CD4-positive, alpha-beta T cell (primary cell): Measurements from ENCODE around the gene HIRA. TPM values are rescaled to one million over a fixed set of nuclear protein-coding genes. Genes with fewer than 3 reads are reported as not detected.
"Not testable (repeated sequence)": the region's sequence is repeated elsewhere in the genome, so short reads cannot be mapped to it uniquely, and the experiment has no call there.

Source experiments
- ATAC-seq: fragments of 200-7000 bp; cut with Tn5 transposase; one replicate; pipeline ENCODE4 v1.10.0; 2022; ENCODE audit warnings: mild to moderate bottlenecking; ENCODE audit not compliant: poor library complexity
- CTCF ChIA-PET: fragments of 350-600 bp; sonication (Branson Sonifier 250); formaldehyde crosslinking; loops from one replicate; lab custom pipeline; 2021; ENCODE audit warnings: antibody characterized with exemption, inconsistent platforms; lab: Charles Lee
- POLR2A ChIA-PET: fragments of 350-600 bp; sonication (Branson Sonifier 250); formaldehyde crosslinking; loops from one replicate; lab custom pipeline; 2021; ENCODE audit warnings: antibody characterized with exemption, inconsistent platforms; lab: Charles Lee
- DNase-seq, 14 experiments: peaks; one replicate each; pipeline ENCODE4 v3.0.0-alpha.2; 2013 to 2020; ENCODE audit warnings: mixed read lengths in 2 of 14
- H3K27ac ChIP-seq, 2 donors: one replicate each; pipeline versions ENCODE4 v1.5.1 to v1.7.0; 2013; ENCODE audit warnings: low read length in 2 of 2, low read depth in 1 of 2, mild to moderate bottlenecking in 1 of 2
- H3K27me3 ChIP-seq, 2 experiments: 1 replicate in 1 of 2; 2 replicates in 1 of 2; pipeline versions ENCODE4 v1.6.1 to v1.7.0; 2013; ENCODE audit warnings: low read length in 2 of 2, control low read depth in 1 of 2, mild to moderate bottlenecking in 1 of 2, moderate library complexity in 1 of 2; ENCODE audit not compliant: insufficient read depth in 2 of 2, control insufficient read depth in 1 of 2
- H3K36me3 ChIP-seq: one replicate; pipeline ENCODE4 v1.6.1; 2013; ENCODE audit warnings: low read length, control low read depth; ENCODE audit not compliant: insufficient read depth
- H3K4me1 ChIP-seq: one replicate; pipeline ENCODE4 v1.6.1; 2013; ENCODE audit warnings: low read length, control low read depth; ENCODE audit not compliant: insufficient read depth
- H3K4me3 ChIP-seq: one replicate; pipeline ENCODE4 v1.5.1; 2013; ENCODE audit warnings: mild to moderate bottlenecking, low read length, moderate library complexity
- H3K9me3 ChIP-seq, 2 experiments: 1 replicate in 1 of 2; 2 replicates in 1 of 2; pipeline versions ENCODE4 v1.6.1 to v1.7.0; 2013; ENCODE audit warnings: low read length in 2 of 2, mild to moderate bottlenecking in 2 of 2, control low read depth in 1 of 2, moderate library complexity in 1 of 2; ENCODE audit not compliant: control insufficient read depth in 1 of 2, insufficient read depth in 1 of 2
- H3K27ac Mint-ChIP-seq: one replicate; pipeline ENCODE4 v1.8.0; 2020; ENCODE audit warnings: mixed read lengths
- H3K27me3 Mint-ChIP-seq: one replicate; pipeline ENCODE4 v1.8.0; 2021; ENCODE audit warnings: mixed read lengths
- H3K36me3 Mint-ChIP-seq: one replicate; pipeline ENCODE4 v1.8.0; 2021; ENCODE audit warnings: low read depth, mixed read lengths
- H3K4me1 Mint-ChIP-seq: one replicate; pipeline ENCODE4 v1.8.0; 2021; ENCODE audit warnings: low read depth, mixed read lengths
- H3K4me3 Mint-ChIP-seq: one replicate; pipeline ENCODE4 v1.8.0; 2020; ENCODE audit warnings: mild to moderate bottlenecking, mixed read lengths
- H3K9me3 Mint-ChIP-seq: one replicate; pipeline ENCODE4 v1.8.0; 2020; ENCODE audit warnings: mixed read lengths
- intact Hi-C, 2 experiments: fragments of 100-400 bp; cut with DNase I in 1 of 2; cut with micrococcal nuclease in 1 of 2; formaldehyde crosslinking; loops; one replicate each; pipeline versions ENCODE4 v1.15.1 to v1.9.0; 2023 to 2025; cut with DNase I, micrococcal nuclease
- total RNA-seq, 174 experiments: library from RNA in 2 of 174; stranded (reverse) in 2 of 174; gene quantifications; one replicate each; pipeline ENCODE4 v1.2.3 and lab custom pipeline; 2021 to 2026
- TF ChIP-seq, protein P1 (sequence below): fragments of 200-600 bp; IDR thresholded peaks from one replicate; pipeline ENCODE4 v1.8.0; 2022; ENCODE audit warnings: antibody characterized with exemption, mild to moderate bottlenecking

Gene HIRA
- total RNA-seq, 2 experiments from 2014 or later: 15.2 to 15.5 TPM

DNA sequence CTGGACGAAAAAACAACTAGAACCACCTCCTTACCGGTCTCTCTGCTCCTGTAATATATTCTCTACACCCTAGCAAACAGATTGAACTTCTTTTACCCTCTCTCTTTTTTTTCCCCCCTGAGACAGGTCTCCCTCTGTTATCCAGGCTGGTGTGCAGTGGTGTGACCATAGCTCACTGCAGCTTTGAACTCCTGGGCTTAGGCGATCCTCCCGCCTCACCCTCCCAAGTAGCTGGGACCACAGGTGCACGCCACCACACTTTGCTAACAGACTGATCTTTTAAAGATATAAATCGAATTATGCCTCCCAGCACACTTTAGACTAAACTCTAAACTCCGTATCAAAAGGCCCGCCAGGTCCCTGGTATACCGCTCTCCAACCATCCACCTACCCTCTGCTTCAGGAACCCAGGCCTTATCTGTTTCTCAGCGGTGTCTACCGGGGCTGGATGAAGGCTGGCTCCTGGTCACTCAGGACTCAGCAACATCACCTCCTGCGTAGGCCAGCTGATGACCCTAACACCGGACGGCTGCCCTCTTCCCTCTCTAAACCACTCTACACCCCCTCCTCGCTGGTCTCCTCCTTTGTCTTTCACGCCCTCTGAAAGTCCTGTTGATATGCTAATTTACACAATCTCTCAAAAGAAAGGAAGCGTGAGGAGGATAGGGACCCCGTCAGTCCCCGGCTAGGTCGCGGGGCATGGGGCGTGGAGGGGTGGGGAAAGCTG lies 15.2 kb upstream of the HIRA start:
- H3K4me3 Mint-ChIP-seq: peak overlapping the region; percentile 93
- Histone ChIP-seq H3K9me3 (no peaks in the 10 kb centered on the region), H3K4me1 (peaks cover 38% of the 10 kb centered on the region), H3K27me3 (no peaks in the 10 kb centered on the region), H3K4me3 (peak overlapping the region; percentile 88), H3K27ac (peak overlapping the region; percentile 67 to 85), H3K36me3 (peaks cover 38% of the 10 kb centered on the region)
- peaks cover 64% of the 10 kb centered on the region for H3K36me3 Mint-ChIP-seq
- H3K27me3 Mint-ChIP-seq: no peaks in the 10 kb centered on the region
- POLR2A ChIA-PET: interaction anchor here (0.6 to 8.2 kb wide), 10 partner anchors 9 to 325 kb away, joined by 3 to 94 read pairs (median 6); partner anchors contain the start of genes CDC45, DGCR2, ESS2 and HIRA
- H3K27ac Mint-ChIP-seq: peak overlapping the region; percentile 91
- H3K9me3 Mint-ChIP-seq: no peaks in the 10 kb centered on the region
- CTCF ChIA-PET: interaction anchor here (1.1 to 1.6 kb wide), 3 partner anchors 13 to 267 kb away, joined by 3 to 5 read pairs (median 3); no protein-coding TSS in a partner anchor
- TF ChIP-seq, protein P1, sequence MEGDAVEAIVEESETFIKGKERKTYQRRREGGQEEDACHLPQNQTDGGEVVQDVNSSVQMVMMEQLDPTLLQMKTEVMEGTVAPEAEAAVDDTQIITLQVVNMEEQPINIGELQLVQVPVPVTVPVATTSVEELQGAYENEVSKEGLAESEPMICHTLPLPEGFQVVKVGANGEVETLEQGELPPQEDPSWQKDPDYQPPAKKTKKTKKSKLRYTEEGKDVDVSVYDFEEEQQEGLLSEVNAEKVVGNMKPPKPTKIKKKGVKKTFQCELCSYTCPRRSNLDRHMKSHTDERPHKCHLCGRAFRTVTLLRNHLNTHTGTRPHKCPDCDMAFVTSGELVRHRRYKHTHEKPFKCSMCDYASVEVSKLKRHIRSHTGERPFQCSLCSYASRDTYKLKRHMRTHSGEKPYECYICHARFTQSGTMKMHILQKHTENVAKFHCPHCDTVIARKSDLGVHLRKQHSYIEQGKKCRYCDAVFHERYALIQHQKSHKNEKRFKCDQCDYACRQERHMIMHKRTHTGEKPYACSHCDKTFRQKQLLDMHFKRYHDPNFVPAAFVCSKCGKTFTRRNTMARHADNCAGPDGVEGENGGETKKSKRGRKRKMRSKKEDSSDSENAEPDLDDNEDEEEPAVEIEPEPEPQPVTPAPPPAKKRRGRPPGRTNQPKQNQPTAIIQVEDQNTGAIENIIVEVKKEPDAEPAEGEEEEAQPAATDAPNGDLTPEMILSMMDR: no peak
- H3K4me1 Mint-ChIP-seq: peaks cover 52% of the 10 kb centered on the region
- ATAC-seq (peak; percentile 27), DNase-seq (no peak)
- intact Hi-C loops: loop anchor here (1.0 to 10.0 kb wide), 6 partner anchors 13 to 342 kb away; partner anchors contain the start of genes CDC45 (in 2 of the 2), UFD1 (in 2 of the 2), ESS2 (in 1 of the 2) and MRPL40 (in 1 of the 2)

DNA sequence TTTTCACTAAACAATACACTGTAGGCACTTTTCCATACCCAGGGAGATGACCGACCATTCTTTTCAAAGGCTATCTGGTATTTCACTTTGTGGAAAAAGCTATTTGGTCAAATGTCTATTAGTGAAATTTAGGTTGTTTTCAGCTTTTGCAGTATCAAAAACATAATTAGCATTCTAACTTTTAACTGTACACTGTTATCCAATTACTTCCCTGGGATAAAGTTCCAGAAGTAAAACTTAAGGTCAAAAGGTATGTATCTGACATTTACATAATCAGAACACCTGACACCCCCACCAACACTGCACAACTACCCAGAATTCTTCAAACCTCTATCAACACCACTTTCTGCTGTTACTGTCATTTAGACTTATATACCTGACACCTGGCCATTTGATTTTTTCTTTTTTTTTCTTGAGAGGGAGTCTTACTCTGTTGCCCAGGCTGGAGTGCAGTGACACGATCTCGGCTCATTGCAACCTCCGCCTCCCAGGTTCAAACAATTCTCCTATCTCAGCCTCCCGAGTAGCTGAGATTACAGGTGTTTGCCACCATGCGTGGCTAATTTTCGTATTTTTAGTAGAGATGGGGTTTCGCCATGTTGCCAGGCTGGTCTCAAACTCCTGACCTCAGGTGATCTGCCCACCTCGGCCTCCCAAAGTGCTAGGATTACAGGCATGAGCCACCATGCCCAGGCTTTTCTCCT lies 13.9 kb upstream of the HIRA start:
- H3K27me3 ChIP-seq, H3K9me3 ChIP-seq, ATAC-seq, H3K4me3 ChIP-seq, DNase-seq, H3K27me3 Mint-ChIP-seq, H3K9me3 Mint-ChIP-seq, CTCF ChIA-PET, H3K27ac ChIP-seq: not testable (repeated sequence)
- Mint-ChIP-seq H3K36me3 (peaks cover 61% of the 10 kb centered on the region), H3K4me3 (peak overlapping the region; percentile 80), H3K27ac (peak overlapping the region; percentile 76), H3K4me1 (peaks cover 57% of the 10 kb centered on the region)
- Histone ChIP-seq H3K36me3 (peaks cover 33% of the 10 kb centered on the region), H3K4me1 (peaks cover 38% of the 10 kb centered on the region)
- POLR2A ChIA-PET: interaction anchor here (1.5 to 8.2 kb wide), 2 partner anchors 12 to 34 kb away, joined by 4 to 94 read pairs; partner anchors contain the start of genes CDC45, HIRA and MRPL40
- intact Hi-C loops: loop anchor here (5.0 to 10.0 kb wide), 3 partner anchors 263 to 341 kb away; partner anchors contain the start of gene ESS2 (in 1 of the 2)

DNA sequence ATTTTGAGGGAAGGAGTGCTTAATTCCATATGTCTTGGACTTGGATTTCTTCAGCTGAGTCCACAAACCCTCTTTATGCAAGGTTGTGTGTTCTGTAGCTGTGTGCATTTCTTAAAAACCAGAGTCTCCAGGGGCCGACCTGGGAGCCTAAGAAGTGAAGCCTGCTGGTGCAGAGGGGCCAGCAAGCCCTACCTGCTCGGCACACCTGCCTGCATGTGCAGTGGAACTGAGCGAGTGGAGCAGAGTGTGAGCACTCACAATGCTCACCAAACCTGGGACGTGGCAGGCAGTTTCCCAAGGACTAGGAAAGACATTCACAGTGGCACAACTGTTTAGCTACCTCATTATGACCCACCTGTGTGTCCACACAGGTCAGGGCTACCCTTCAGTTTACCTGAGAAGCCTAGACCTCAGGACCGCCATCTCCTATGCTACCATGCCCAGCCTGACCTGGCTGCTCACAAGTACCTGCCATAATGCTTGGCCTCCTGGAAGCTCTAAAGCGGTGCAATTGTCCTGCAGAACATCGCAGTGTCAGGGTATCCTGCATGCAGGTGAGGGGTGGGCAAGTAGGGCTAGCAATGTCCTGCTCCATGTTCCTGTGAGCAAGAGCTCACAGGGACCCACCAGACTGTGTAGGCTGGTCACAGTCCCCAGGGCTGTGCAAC lies 12.1 kb upstream of the HIRA start:
- CTCF ChIA-PET: no interaction called here
- no peak overlapping the region for H3K27ac Mint-ChIP-seq

More for the DNA sequence above, 12.1 kb upstream of the HIRA start:
- no peaks in the 10 kb centered on the region for H3K27me3 Mint-ChIP-seq
- H3K4me1 ChIP-seq: peaks cover 29% of the 10 kb centered on the region
- DNase-seq (no peak), ATAC-seq (no peak)
- peaks cover 64% of the 10 kb centered on the region for H3K36me3 Mint-ChIP-seq
- intact Hi-C loops: loop anchor here (10.0 kb wide), 2 partner anchors 299 to 339 kb away; partner anchors contain the start of gene ESS2 (in 1 of the 2)
- H3K9me3 Mint-ChIP-seq: no peaks in the 10 kb centered on the region
- H3K27ac ChIP-seq: peak overlapping the region in 1 of 2 donors; percentile 7
- H3K4me3 ChIP-seq: no peak overlapping the region
- H3K9me3 ChIP-seq: no peaks in the 10 kb centered on the region
- H3K27me3 ChIP-seq: no peaks in the 10 kb centered on the region
- peak overlapping the region; percentile 40 for H3K4me3 Mint-ChIP-seq
- peaks cover 25% of the 10 kb centered on the region for H3K36me3 ChIP-seq
- TF ChIP-seq, protein P1: no peak
- H3K4me1 Mint-ChIP-seq: peaks cover 54% of the 10 kb centered on the region
- POLR2A ChIA-PET: interaction anchor here (8.2 kb wide), 1 partner anchor 11 kb away, joined by 94 read pairs; the partner anchor contains the start of genes HIRA and MRPL40
